ENCODE data around the gene FLRT1. TPM values are rescaled to one million over a fixed set of nuclear protein-coding genes. Genes with fewer than 3 reads are reported as not detected.
A peak's percentile ranks its signal among the peaks of the same experiment; 100 is the strongest.

Gene FLRT1
- total RNA-seq, 1 donor from 2014 or later, result 3.7 TPM

GRCh38 chr11:64028398-64029115 lies 7.2 kb upstream of the FLRT1 start:
- Mint-ChIP-seq H3K4me3 (ENCODE audit: unreplicated experiment) (no peak overlapping the region), H3K9me3 (ENCODE audit: unreplicated experiment) (peaks cover 12% of the 10 kb centered on the region), H3K4me1 (ENCODE audit: low read depth, unreplicated experiment) (peaks cover 19% of the 10 kb centered on the region), H3K27ac (ENCODE audit: unreplicated experiment) (no peak overlapping the region), H3K36me3 (ENCODE audit: unreplicated experiment) (no peaks in the 10 kb centered on the region), H3K27me3 (ENCODE audit: unreplicated experiment) (peaks cover 16% of the 10 kb centered on the region)
- DNase-seq, result peak; percentile 84
- no peak for TF ChIP-seq CTCF (IDR thresholded peaks at IDR 0.05; ENCODE audit: partially characterized antibody, unreplicated experiment)

- Mint-ChIP-seq H3K4me1 (ENCODE audit: low read depth, unreplicated experiment) (peaks cover 16% of the 10 kb centered on the region), H3K27ac (ENCODE audit: unreplicated experiment) (no peak overlapping the region), H3K9me3 (ENCODE audit: unreplicated experiment) (peaks cover 17% of the 10 kb centered on the region), H3K36me3 (ENCODE audit: unreplicated experiment) (no peaks in the 10 kb centered on the region), H3K27me3 (ENCODE audit: unreplicated experiment) (peaks cover 20% of the 10 kb centered on the region), H3K4me3 (ENCODE audit: unreplicated experiment) (no peak overlapping the region)
- TF ChIP-seq CTCF (IDR thresholded peaks at IDR 0.05; ENCODE audit: partially characterized antibody, unreplicated experiment), result no peak
- no peak for DNase-seq
These were observed 6.0 kb upstream of the FLRT1 start for GRCh38 chr11:64029773-64030172.

- Mint-ChIP-seq H3K4me1 (ENCODE audit: low read depth, unreplicated experiment) (peaks cover 18% of the 10 kb centered on the region), H3K27ac (ENCODE audit: unreplicated experiment) (no peak overlapping the region), H3K36me3 (ENCODE audit: unreplicated experiment) (no peaks in the 10 kb centered on the region), H3K4me3 (ENCODE audit: unreplicated experiment) (no peak overlapping the region), H3K27me3 (ENCODE audit: unreplicated experiment) (peaks cover 20% of the 10 kb centered on the region), H3K9me3 (ENCODE audit: unreplicated experiment) (peaks cover 15% of the 10 kb centered on the region)
- no peak for TF ChIP-seq CTCF (IDR thresholded peaks at IDR 0.05; ENCODE audit: partially characterized antibody, unreplicated experiment)
- no peak for DNase-seq
These were observed 4.7 kb upstream of the FLRT1 start for GRCh38 chr11:64031001-64031400.

- Mint-ChIP-seq H3K9me3 (ENCODE audit: unreplicated experiment) (peaks cover 10% of the 10 kb centered on the region), H3K36me3 (ENCODE audit: unreplicated experiment) (no peaks in the 10 kb centered on the region), H3K27me3 (ENCODE audit: unreplicated experiment) (peaks cover 17% of the 10 kb centered on the region), H3K4me1 (ENCODE audit: low read depth, unreplicated experiment) (peaks cover 17% of the 10 kb centered on the region), H3K4me3 (ENCODE audit: unreplicated experiment) (no peak overlapping the region), H3K27ac (ENCODE audit: unreplicated experiment) (no peak overlapping the region)
- DNase-seq, result no peak
- no peak for TF ChIP-seq CTCF (IDR thresholded peaks at IDR 0.05; ENCODE audit: partially characterized antibody, unreplicated experiment)
These were observed 3.7 kb upstream of the FLRT1 start for GRCh38 chr11:64032050-64032449.

- Mint-ChIP-seq H3K4me3 (ENCODE audit: unreplicated experiment) (peak overlapping the region; percentile 22), H3K9me3 (ENCODE audit: unreplicated experiment) (peaks cover 9% of the 10 kb centered on the region), H3K27ac (ENCODE audit: unreplicated experiment) (no peak overlapping the region), H3K4me1 (ENCODE audit: low read depth, unreplicated experiment) (peaks cover 9% of the 10 kb centered on the region), H3K27me3 (ENCODE audit: unreplicated experiment) (peaks cover 15% of the 10 kb centered on the region), H3K36me3 (ENCODE audit: unreplicated experiment) (no peaks in the 10 kb centered on the region)
- DNase-seq, result peak; percentile 58
- TF ChIP-seq CTCF (IDR thresholded peaks at IDR 0.05; ENCODE audit: partially characterized antibody, unreplicated experiment), result peak; percentile 17
These were observed 1.3 kb upstream of the FLRT1 start for GRCh38 chr11:64034411-64034811.

Data from glutamatergic neuron (in vitro differentiated cells).